HG03175 (cell line): ENCODE measurements around the gene GPX6.
"Not testable (repeated sequence)": the region's sequence is repeated elsewhere in the genome, so short reads cannot be mapped to it uniquely, and the experiment has no call there.

Experiments
- ATAC-seq: cut with Tn5 transposase; IDR thresholded peaks from one replicate; pipeline ENCODE4 v1.9.1; 2021; ENCODE audit warnings: mild to moderate bottlenecking, moderate library complexity; ENCODE audit not compliant: unreplicated experiment

GPX6 gene

DNA sequence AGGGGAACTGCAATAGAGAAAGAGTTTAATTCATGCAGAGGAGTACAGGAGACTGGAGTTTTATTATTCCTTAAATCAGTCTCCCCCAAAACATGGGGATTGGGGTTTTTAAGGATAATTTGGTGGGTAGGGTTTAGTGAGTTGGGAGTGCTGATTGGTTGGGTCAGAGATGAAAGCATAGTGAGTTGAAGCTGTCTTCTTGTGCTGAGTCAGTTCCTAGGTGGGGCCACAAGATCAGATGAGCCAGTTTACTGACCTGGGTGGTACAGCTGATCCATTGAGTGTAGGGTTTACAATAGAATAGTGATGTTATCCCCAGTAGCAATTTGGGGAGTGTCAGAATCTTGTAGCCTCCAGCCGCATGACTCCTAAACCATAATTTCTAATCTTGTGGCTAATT, 29.1 kb downstream of the GPX6 start:
- no peak for ATAC-seq

DNA sequence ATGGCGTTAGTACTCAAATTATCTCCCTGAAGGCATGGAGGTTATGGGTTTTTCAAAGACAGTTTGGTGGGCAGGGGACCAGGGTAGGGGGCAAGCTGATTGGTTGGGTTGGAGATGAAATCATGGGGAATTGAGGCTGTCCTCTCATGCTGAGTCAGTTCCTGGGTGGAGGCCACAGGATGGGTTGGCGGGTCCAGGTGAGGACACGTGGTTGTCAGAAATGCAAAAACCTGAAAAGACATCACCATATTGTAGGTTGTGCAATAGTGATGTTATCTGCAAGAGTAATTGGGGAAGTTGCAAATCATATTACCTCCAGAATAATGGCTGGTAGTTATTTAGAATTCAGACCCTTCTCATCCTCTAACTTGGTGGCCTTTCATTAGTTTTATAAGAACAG, 30.1 kb downstream of the GPX6 start:
- no peak for ATAC-seq

DNA sequence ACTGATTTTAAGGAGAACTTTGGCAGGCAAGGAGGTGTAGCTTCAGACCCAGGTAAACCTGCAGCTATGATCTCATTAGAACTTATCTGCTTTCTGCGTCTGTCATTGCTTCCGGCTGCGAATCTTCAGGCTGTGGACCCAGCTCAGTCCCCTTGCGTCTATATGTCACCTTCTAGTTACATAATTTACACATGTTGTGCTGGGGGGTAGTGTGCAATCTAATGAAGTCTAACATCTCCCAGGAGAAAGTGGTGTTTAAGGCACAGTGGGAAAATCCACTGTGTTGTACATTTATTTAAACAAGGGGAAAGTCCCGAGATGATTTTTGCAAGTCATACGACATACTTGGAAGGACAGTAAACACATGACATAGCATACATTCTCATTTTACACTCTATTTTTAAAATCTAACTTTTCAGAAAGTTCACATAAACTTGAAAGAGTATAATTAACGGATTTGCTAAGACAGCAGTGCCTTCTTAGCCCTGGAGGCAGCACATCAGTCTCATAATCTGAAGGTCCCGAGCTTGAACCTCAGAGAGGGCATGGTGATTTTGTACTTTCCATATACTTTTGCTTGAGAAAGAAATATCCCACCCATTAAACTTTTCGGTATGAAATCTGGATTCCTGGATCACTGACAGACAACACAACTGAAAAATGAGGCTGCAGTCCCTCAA, 35.2 kb downstream of the GPX6 start:
- no peak for ATAC-seq

DNA sequence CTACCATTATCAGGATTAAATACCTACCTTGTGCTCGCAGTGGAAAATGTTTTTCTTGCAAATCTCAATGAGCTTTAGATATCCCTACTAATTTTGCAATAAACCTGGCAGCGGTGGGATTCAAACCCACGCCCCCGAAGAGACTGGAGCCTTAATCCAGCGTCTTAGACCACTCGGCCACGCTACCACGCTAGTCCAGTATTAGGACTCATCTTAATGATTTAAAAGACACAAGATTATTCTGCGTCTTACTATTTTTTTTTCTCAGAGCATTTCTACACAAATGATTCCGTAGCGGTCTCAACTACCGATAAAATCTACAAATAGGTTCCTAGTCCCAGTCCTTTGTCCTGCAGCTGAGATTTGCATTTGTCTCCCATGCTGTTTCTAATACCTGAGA, 37.1 kb downstream of the GPX6 start:
- no peak for ATAC-seq

DNA sequence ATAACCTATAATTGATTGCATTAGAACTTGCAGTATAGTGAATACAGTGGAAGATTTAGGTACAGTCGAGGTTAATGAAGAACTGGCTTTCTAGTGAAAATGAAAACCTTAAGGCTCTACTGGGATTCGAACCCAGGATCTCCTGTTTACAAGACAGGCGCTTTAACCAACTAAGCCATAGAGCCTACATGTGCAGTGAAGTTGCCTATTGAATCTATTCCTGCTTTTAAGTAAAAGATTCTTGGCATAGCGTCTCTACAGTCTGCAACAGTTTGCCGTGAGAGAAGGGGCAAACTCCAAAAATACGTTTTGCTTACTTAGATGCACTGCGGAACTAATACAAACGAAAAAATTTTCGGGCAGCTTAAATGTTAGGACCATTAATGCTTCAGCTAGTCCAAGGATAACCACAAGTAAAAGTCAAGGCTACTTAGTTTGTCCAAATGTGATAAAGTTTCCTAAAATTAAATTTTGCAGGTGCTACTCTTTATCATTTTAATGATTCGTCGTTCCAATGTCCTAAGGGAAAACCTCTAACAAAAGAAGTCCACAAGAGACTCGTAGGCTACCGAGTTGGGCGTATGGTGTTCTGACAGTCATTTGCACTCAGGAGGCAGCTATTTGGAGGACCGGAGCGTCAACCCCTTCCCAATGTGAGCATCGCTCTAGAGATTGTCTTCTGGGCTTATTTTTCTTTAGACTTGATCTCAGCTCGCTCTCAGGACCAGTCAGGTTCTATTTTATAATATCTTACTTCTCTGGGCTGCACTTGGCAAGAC, 41.0 kb downstream of the GPX6 start:
- no peak for ATAC-seq

DNA sequence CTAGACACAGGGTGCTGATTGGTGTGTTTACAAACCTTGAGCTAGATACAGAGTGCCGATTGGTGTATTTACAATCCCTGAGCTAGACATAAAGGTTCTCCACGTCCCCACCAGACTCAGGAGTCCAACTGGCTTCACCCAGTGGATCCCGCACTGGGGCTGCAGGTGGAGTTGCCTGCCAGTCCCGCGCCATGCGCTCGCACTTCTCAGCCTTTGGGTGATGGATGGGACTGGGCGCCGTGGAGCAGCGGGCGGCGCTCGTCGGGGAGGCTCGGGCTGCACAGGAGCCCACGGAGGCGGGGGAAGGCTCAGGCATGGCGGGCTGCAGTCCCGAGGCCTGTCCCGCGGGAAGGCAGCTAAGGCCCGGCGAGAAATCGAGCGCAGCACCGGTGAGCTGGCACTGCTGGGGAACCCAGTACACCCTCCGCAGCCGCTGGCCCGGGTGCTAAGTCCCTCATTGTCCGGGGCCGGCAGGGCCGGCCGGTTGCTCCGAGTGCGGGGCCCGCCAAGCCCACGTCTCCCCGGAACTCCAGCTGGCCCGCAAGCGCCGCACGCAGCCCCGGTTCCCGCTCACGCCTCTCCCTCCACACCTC, 46.3 kb downstream of the GPX6 start:
- ATAC-seq = not testable (repeated sequence)

DNA sequence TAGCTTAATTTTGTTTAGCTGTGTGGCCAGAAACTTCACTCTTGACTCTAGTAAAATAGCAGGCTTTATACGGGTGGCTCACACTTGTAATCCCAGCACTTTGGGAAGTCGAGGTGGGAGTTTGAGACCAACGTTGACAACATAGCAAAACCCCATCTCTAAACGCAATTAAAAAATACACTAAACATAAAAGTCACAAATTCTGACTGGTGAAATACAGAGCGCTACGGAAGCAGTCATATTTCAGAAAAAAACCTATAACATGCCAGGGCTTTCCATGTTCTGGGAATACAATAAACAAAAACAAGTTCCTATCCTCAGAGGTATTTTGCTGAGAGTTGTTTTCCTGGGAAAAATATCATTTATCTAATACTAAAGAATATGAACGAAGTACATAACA, 47.5 kb downstream of the GPX6 start:
- ATAC-seq = no peak

DNA sequence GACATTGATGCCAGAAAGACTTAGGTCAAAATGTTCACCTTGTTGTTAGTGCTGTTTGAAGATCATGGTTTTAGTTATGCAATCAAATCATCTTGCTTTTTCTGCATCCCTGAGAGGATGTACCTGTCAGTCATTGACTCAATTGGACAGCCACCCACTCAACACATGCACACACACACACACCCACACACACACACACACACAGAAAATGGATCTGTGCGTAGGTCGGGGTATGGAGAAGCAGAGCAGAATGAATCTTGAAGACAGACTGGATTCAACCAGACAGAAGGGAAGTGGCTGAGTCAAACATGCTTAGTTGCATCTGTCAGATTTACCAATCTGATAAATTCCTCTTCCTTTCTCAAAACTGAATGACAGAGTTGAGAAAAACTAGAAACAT, 53.2 kb downstream of the GPX6 start:
- ATAC-seq = no peak

DNA sequence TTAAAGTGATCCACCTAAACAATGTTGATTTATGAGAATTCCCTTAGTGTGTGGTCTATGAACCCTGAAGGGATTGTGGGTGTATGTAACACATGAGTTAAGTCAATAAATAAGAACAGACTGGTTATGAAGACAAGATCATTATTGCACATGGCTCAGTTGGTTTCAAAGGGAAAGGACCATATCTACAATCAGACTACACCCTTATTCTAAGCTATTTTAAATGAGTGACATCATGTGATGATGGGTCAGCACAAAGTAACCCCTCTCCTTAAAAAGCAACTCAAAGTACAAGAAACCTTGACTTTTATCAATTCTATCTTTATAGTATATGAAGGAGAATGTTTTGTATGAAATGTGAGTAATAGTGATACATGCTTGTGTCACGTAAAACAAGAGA, 57.0 kb downstream of the GPX6 start:
- ATAC-seq = no peak
